HepG2 (cell line): Measurements from ENCODE around the gene EEFSEC. TPM values are rescaled to one million over a fixed set of nuclear protein-coding genes. Genes with fewer than 3 reads are reported as not detected.

Experiments
- ATAC-seq: fragments of 200-7000 bp; cut with Tn5 transposase; 3 replicates; pipeline ENCODE4 v1.9.1; 2020; ENCODE audit warnings: mild to moderate bottlenecking, moderate library complexity
- BruUV-seq: library from RNA; stranded (reverse); fragments of 400-500 nt; replicated peaks from 2 replicates; lab custom pipeline; 2021; lab: Mats Ljungman, UMichigan
- CTCF ChIA-PET: fragments of 300-600 bp; formaldehyde crosslinking; extraction: SDS; loops from one replicate; lab custom pipeline; 2021; ENCODE audit warnings: low total read pairs, inconsistent platforms, low intra/inter-chr PET ratio; lab: Yijun Ruan, JAX
- POLR2A ChIA-PET: fragments of 350-600 bp; sonication (Branson Sonifier 250); formaldehyde crosslinking; loops from one replicate; lab custom pipeline; 2020; ENCODE audit warnings: antibody characterized with exemption, inconsistent platforms; lab: Yijun Ruan, JAX
- DNase-seq: peaks from one replicate; pipeline ENCODE4 v3.0.0-alpha.2; 2015; ENCODE audit warnings: low spot score
- FAIRE-seq: peaks from 3 replicates; lab custom pipeline; 2011; peaks lifted over from hg19 to GRCh38; lab: Jason Lieb, UNC
- H2AFZ ChIP-seq: one replicate; pipeline ENCODE4 v1.6.1; 2011; ENCODE audit warnings: low read length, inconsistent platforms
- H3K27ac ChIP-seq: fragments of 300-600 bp; 3 replicates; pipeline ENCODE4 v1.8.0; 2011; ENCODE audit warnings: mixed run types, mild to moderate bottlenecking, mixed read lengths, low read length, inconsistent platforms; ENCODE audit not compliant: insufficient read depth; ENCODE audit errors: extremely low read length
- H3K27me3 ChIP-seq, 2 experiments: fragments of 200-600 bp in 1 of 2; 2 replicates in 1 of 2; 3 replicates in 1 of 2; pipeline versions ENCODE4 v1.6.0 to v1.8.0; 2011; ENCODE audit warnings: low read length in 2 of 2, mild to moderate bottlenecking in 2 of 2, moderate library complexity in 2 of 2, inconsistent platforms in 1 of 2; ENCODE audit not compliant: insufficient read depth in 2 of 2, control insufficient read depth in 1 of 2
- H3K36me3 ChIP-seq, 2 experiments: fragments of 200-600 bp in 1 of 2; replicated peaks in 1 of 2; 2 replicates in 1 of 2; 3 replicates in 1 of 2; pipeline versions ENCODE4 v1.5.1 to v1.8.0; 2011; ENCODE audit warnings: low read length in 2 of 2, inconsistent platforms in 1 of 2; ENCODE audit not compliant: insufficient read depth in 2 of 2, control insufficient read depth in 1 of 2
- H3K4me1 ChIP-seq: 2 replicates; pipeline ENCODE4 v1.5.1; 2012; ENCODE audit warnings: low read length, inconsistent platforms; ENCODE audit not compliant: insufficient read depth
- H3K4me2 ChIP-seq: 2 replicates; pipeline ENCODE4 v1.6.0; 2011; ENCODE audit warnings: low read depth, low read length, inconsistent platforms
- H3K4me3 ChIP-seq, 3 experiments: fragments of 200-600 bp in 1 of 3; sonication (generic), shearing (Covaris generic) in 1 of 3; replicated peaks in 1 of 3; 2 replicates each; pipeline ENCODE4 v1.5.1; 2011 to 2016; ENCODE audit warnings: low read length in 3 of 3, inconsistent platforms in 2 of 3, low read depth in 2 of 3, mild to moderate bottlenecking in 2 of 3, control low read depth in 1 of 3, mixed read lengths in 1 of 3; ENCODE audit not compliant: insufficient read depth in 1 of 3
- H3K79me2 ChIP-seq: one replicate; pipeline ENCODE4 v1.6.1; 2011; ENCODE audit warnings: low read length, inconsistent platforms; ENCODE audit not compliant: insufficient read depth
- H3K9ac ChIP-seq: 2 replicates; pipeline ENCODE4 v1.6.0; 2011; ENCODE audit warnings: mild to moderate bottlenecking, low read depth, low read length, inconsistent platforms; ENCODE audit not compliant: insufficient read depth
- H3K9me3 ChIP-seq: 2 replicates; pipeline ENCODE4 v1.5.1; 2012; ENCODE audit warnings: mild to moderate bottlenecking, low read length
- H4K20me1 ChIP-seq: 2 replicates; pipeline ENCODE4 v1.6.0; 2011; ENCODE audit warnings: inconsistent platforms, mild to moderate bottlenecking, low read length, moderate library complexity; ENCODE audit not compliant: insufficient read depth
- CEBPG ChIP-seq: IDR thresholded peaks from 2 replicates; pipeline ENCODE4 v1.6.1; 2016
- CENPT ChIP-seq: sonication (generic); formaldehyde crosslinking; IDR thresholded peaks from 2 replicates; pipeline ENCODE4 v1.8.0; 2022; ENCODE audit warnings: low read depth, mild to moderate bottlenecking, moderate library complexity, missing genetic modification reagents
- EHMT2 ChIP-seq: fragments of 200-600 bp; sonication (generic); IDR thresholded peaks from 2 replicates; pipeline ENCODE4 v1.7.0; 2017; ENCODE audit warnings: antibody characterized with exemption, low read depth, low read length, borderline replicate concordance
- GABPA ChIP-seq, 2 experiments: IDR thresholded peaks; 2 replicates each; pipeline ENCODE4 v1.6.1; 2011 to 2016; ENCODE audit warnings: low read depth in 2 of 2, low read length in 1 of 2, missing biosample characterization in 1 of 2, missing genetic modification characterization in 1 of 2
- SATB2 ChIP-seq: sonication (generic); formaldehyde crosslinking; IDR thresholded peaks from 2 replicates; pipeline ENCODE4 v1.5.0; 2020; ENCODE audit warnings: missing genetic modification reagents
- SIN3B ChIP-seq: fragments of 150-350 bp; IDR thresholded peaks from 2 replicates; pipeline ENCODE4 v1.6.1; 2014; ENCODE audit warnings: low read length
- ZNF274 ChIP-seq: sonication (generic); formaldehyde crosslinking; IDR thresholded peaks from 2 replicates; pipeline ENCODE4 v1.5.1; 2020; ENCODE audit warnings: mild to moderate bottlenecking, missing genetic modification reagents
- WGBS: methylation state at CpG from one replicate; pipeline ENCODE4 v1.1.6; 2017; ENCODE audit warnings: low lambda C conversion rate; 5-methylcytosine and 5-hydroxymethylcytosine counted together
- in situ Hi-C: cut with HindIII; loops from 2 replicates; pipeline ENCODE4 v1.10.0; 2017; ENCODE audit warnings: low pct_unique_long_range_greater_than_20kb; ENCODE audit not compliant: extremely low pct_ligation_motif_present
- intact Hi-C: fragments of 100-400 bp; cut with micrococcal nuclease; formaldehyde crosslinking; loops from one replicate; pipeline ENCODE4 v1.10.0; 2022; ENCODE audit not compliant: unreplicated experiment
- polyA plus RNA-seq, 8 experiments: library from polyadenylated mRNA; depleted of rRNA in 3 of 8; stranded (reverse) in 7 of 8; unstranded in 1 of 8; fragments of >200 nt; fragmentation: Illumina TruSeq in 4 of 8; extraction: Trizol in 4 of 8; gene quantifications; 2 replicates each; pipeline versions ENCODE4 v1.2.1 to v1.2.3, GENCODE V29; 2011 to 2016; ENCODE audit warnings: low read depth in 4 of 8, missing spikeins in 1 of 8, mixed read lengths in 1 of 8; ENCODE audit not compliant: insufficient read depth in 1 of 8
- total RNA-seq, 5 experiments: library from RNA; depleted of rRNA; stranded (reverse); fragments of >200 nt; fragmentation: Illumina TruSeq; extraction: Trizol; gene quantifications; 2 replicates each; pipeline ENCODE4 v1.2.3, GENCODE V29; 2016; ENCODE audit warnings: low read depth in 1 of 5
- TF ChIP-seq, protein P1 (sequence below): IDR thresholded peaks from 2 replicates; pipeline ENCODE4 v1.6.1; 2016; ENCODE audit warnings: missing compliant biosample characterization, missing genetic modification reagents, borderline replicate concordance
- TF ChIP-seq, protein P2 (sequence below): sonication (generic); formaldehyde crosslinking; IDR thresholded peaks from 2 replicates; pipeline ENCODE4 v1.5.0; 2020; ENCODE audit warnings: mild to moderate bottlenecking, missing genetic modification reagents
- TF ChIP-seq, protein P3 (sequence below), 2 experiments: sonication (generic) in 1 of 2; formaldehyde crosslinking in 1 of 2; IDR thresholded peaks; 2 replicates each; pipeline versions ENCODE4 v1.5.1 to v1.6.1; 2011 to 2020; ENCODE audit warnings: borderline replicate concordance in 1 of 2, low read depth in 1 of 2, low read length in 1 of 2, mild to moderate bottlenecking in 1 of 2, missing genetic modification reagents in 1 of 2, moderate library complexity in 1 of 2
- TF ChIP-seq, protein P4 (sequence below), 2 experiments: IDR thresholded peaks; 2 replicates each; pipeline ENCODE4 v1.6.1; 2011 to 2012; ENCODE audit warnings: low read length in 2 of 2, borderline replicate concordance in 1 of 2, low read depth in 1 of 2, mild to moderate bottlenecking in 1 of 2, moderate library complexity in 1 of 2

EEFSEC gene
- total and polyA plus RNA-seq, 2 of the 13 experiments (the other 11 are each of a cell fraction or from before 2014, with no cell fraction given): 6.4 to 24.2 TPM

DNA sequence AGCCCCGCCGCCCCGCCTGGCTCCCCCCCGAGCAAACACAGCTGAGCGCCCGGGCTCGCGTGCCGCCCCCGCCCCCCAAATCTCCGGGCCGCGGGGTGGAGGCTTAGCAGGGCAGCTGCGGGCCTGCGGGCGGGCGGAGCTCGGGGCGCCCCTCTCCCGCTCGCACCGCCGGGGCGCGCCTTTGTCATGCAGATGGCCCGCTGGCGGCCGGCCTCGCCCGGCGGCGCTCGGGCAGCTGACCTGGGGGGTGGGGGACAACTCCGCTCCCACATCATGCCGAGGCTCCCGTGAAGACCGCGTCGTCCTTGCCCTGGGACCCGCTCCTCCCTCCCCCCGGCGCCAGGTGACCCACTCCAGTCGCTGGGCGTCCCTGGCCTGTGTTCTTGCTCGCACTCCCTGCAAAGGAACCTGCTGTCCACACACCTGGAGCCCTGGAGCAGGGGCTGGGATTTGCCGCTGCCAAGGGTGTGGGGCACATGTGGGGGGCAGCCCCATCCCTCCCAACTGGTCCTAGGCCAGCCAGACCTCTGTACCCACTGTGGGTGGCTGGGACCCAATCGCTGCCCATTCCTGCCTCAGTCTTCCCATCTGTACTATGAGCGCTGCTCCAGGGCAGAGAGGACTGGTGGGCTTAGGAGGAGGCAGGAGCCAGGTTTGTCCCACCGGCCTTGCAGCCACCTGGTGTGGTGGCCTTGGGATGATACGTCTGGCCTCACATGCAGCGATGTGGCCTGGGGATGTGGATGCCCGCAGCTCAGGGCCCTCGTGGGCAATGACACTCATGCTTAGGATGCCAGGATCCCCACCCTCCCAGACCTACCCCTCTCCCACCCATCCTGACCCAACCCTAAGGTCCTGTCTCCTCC lies 279.9 kb downstream of the EEFSEC start (continued):
- TF ChIP-seq, protein P1, sequence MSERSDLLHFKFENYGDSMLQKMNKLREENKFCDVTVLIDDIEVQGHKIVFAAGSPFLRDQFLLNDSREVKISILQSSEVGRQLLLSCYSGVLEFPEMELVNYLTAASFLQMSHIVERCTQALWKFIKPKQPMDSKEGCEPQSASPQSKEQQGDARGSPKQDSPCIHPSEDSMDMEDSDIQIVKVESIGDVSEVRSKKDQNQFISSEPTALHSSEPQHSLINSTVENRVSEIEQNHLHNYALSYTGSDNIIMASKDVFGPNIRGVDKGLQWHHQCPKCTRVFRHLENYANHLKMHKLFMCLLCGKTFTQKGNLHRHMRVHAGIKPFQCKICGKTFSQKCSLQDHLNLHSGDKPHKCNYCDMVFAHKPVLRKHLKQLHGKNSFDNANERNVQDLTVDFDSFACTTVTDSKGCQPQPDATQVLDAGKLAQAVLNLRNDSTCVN (CRISPR knock-in tag): no peak
- TF ChIP-seq CENPT (CRISPR knock-in tag) (no peak), GABPA (IDR thresholded peaks at IDR 0.05; ENCODE audit: low read depth, low read length) (no peak), GABPA (CRISPR knock-in tag; IDR thresholded peaks at IDR 0.05; ENCODE audit: low read depth) (no peak), SATB2 (CRISPR knock-in tag) (no peak), CEBPG (CRISPR knock-in tag) (no peak), EHMT2 (no peak)
- TF ChIP-seq, protein P2, sequence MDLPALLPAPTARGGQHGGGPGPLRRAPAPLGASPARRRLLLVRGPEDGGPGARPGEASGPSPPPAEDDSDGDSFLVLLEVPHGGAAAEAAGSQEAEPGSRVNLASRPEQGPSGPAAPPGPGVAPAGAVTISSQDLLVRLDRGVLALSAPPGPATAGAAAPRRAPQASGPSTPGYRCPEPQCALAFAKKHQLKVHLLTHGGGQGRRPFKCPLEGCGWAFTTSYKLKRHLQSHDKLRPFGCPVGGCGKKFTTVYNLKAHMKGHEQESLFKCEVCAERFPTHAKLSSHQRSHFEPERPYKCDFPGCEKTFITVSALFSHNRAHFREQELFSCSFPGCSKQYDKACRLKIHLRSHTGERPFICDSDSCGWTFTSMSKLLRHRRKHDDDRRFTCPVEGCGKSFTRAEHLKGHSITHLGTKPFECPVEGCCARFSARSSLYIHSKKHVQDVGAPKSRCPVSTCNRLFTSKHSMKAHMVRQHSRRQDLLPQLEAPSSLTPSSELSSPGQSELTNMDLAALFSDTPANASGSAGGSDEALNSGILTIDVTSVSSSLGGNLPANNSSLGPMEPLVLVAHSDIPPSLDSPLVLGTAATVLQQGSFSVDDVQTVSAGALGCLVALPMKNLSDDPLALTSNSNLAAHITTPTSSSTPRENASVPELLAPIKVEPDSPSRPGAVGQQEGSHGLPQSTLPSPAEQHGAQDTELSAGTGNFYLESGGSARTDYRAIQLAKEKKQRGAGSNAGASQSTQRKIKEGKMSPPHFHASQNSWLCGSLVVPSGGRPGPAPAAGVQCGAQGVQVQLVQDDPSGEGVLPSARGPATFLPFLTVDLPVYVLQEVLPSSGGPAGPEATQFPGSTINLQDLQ (CRISPR knock-in tag): no peak

DNA sequence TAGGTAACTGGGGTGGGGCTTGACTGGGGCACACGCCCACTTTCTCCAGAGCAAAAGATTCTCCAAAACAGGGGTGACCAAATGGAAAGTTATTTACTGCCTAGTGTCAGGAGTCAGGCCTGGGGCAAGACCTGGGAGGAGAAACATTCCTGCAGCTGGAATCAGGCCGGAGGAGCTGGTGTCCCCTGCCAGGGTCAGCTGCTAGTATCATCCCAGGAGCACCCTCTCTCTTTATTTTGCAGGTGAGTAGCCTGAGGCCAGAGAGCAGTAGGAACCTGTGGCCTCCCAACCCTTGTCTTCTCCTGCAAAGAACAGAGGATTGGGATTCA lies 280.5 kb downstream of the EEFSEC start:
- Histone ChIP-seq H4K20me1 (no peaks in the 10 kb centered on the region), H2AFZ (no peak overlapping the region), H3K4me3 (no peak overlapping the region), H3K27ac (no peak overlapping the region), H3K36me3 (no peaks in the 10 kb centered on the region), H3K27me3 (peaks cover 18 to 65% of the 10 kb centered on the region in 2 experiments), H3K9me3 (no peaks in the 10 kb centered on the region), H3K79me2 (no peaks in the 10 kb centered on the region), H3K4me2 (no peak overlapping the region), H3K4me1 (0 out of 2 replicates have a peak, but pooled peaks cover 7% of the 10 kb centered on the region), H3K9ac (no peak overlapping the region)
- POLR2A ChIA-PET: no interaction called here
- DNase-seq (no peak), FAIRE-seq (no peak), ATAC-seq (no peak)
- intact Hi-C loops: no loop called here
- in situ Hi-C loops: no loop called here
- BruUV-seq: no TSS peak
- 17% methylated on average over 2 of the region's 2 CpGs for WGBS
- CTCF ChIA-PET: no interaction called here
- TF ChIP-seq, protein P3, sequence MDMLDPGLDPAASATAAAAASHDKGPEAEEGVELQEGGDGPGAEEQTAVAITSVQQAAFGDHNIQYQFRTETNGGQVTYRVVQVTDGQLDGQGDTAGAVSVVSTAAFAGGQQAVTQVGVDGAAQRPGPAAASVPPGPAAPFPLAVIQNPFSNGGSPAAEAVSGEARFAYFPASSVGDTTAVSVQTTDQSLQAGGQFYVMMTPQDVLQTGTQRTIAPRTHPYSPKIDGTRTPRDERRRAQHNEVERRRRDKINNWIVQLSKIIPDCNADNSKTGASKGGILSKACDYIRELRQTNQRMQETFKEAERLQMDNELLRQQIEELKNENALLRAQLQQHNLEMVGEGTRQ (IDR thresholded peaks at IDR 0.05; ENCODE audit: low read depth, low read length): no peak
- TF ChIP-seq, protein P3 (CRISPR knock-in tag; IDR thresholded peaks at IDR 0.05; ENCODE audit: borderline replicate concordance): no peak
- TF ChIP-seq, protein P4, sequence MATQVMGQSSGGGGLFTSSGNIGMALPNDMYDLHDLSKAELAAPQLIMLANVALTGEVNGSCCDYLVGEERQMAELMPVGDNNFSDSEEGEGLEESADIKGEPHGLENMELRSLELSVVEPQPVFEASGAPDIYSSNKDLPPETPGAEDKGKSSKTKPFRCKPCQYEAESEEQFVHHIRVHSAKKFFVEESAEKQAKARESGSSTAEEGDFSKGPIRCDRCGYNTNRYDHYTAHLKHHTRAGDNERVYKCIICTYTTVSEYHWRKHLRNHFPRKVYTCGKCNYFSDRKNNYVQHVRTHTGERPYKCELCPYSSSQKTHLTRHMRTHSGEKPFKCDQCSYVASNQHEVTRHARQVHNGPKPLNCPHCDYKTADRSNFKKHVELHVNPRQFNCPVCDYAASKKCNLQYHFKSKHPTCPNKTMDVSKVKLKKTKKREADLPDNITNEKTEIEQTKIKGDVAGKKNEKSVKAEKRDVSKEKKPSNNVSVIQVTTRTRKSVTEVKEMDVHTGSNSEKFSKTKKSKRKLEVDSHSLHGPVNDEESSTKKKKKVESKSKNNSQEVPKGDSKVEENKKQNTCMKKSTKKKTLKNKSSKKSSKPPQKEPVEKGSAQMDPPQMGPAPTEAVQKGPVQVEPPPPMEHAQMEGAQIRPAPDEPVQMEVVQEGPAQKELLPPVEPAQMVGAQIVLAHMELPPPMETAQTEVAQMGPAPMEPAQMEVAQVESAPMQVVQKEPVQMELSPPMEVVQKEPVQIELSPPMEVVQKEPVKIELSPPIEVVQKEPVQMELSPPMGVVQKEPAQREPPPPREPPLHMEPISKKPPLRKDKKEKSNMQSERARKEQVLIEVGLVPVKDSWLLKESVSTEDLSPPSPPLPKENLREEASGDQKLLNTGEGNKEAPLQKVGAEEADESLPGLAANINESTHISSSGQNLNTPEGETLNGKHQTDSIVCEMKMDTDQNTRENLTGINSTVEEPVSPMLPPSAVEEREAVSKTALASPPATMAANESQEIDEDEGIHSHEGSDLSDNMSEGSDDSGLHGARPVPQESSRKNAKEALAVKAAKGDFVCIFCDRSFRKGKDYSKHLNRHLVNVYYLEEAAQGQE (IDR thresholded peaks at IDR 0.05; ENCODE audit: borderline replicate concordance in 1 of 2, low read depth in 1 of 2, low read length in 2 of 2): no peak
- TF ChIP-seq ZNF274 (CRISPR knock-in tag): no peak
- TF ChIP-seq SIN3B: no peak
